NT2/D1 (cell line): ENCODE measurements around the gene VWCE.

ENCODE experiments used
- SUZ12 ChIP-seq: IDR thresholded peaks from 2 replicates; pipeline ENCODE4 v1.6.1; 2011; ENCODE audit not compliant: insufficient read length, insufficient read depth; ENCODE audit errors: extremely low read depth
- YY1 ChIP-seq: IDR thresholded peaks from 2 replicates; pipeline ENCODE4 v1.6.1; 2011; ENCODE audit not compliant: insufficient read length, insufficient read depth
- ZNF274 ChIP-seq: IDR thresholded peaks from 2 replicates; pipeline ENCODE4 v1.6.1; 2011; ENCODE audit warnings: mild to moderate bottlenecking, low read depth, low read length

- TF ChIP-seq ZNF274 = no peak
- TF ChIP-seq YY1 = no peak
- no peak for TF ChIP-seq SUZ12
Measured at GRCh38 chr11:61303725-61304124, 8.6 kb upstream of the VWCE start.
